H1 (cell line): ENCODE measurements around the gene RAET1G. TPM values are rescaled to one million over a fixed set of nuclear protein-coding genes. Genes with fewer than 3 reads are reported as not detected.

ENCODE experiments used
- CTCF ChIA-PET: fragments of 300-600 bp; sonication (Branson Sonifier 250); formaldehyde crosslinking; loops from one replicate; lab custom pipeline; 2021; ENCODE audit not compliant: partially characterized antibody; lab: Charles Lee
- POLR2A ChIA-PET: fragments of 300-600 bp; sonication (Branson Sonifier 250); formaldehyde crosslinking; loops from one replicate; lab custom pipeline; 2021; ENCODE audit warnings: inconsistent platforms; ENCODE audit not compliant: partially characterized antibody; lab: Charles Lee
- DNase-seq, 2 experiments: peaks; one replicate each; pipeline versions ENCODE4 v3.0.0 to v3.0.0-alpha.2; 2010 to 2022; ENCODE audit warnings: low spot score in 2 of 2, low read depth in 1 of 2, mixed read lengths in 1 of 2
- FAIRE-seq: peaks from 2 replicates; lab custom pipeline; 2011; peaks lifted over from hg19 to GRCh38; lab: Jason Lieb, UNC
- H2AFZ ChIP-seq: 2 replicates; pipeline ENCODE4 v1.8.1; 2012; ENCODE audit warnings: low read length, inconsistent platforms
- H2AK5ac ChIP-seq: 2 replicates; pipeline ENCODE4 v1.6.1; 2013; ENCODE audit warnings: low read depth, low read length
- H2BK120ac ChIP-seq: replicated peaks from 2 replicates; pipeline ENCODE3; 2013; ENCODE audit warnings: low read depth, low read length, inconsistent platforms
- H2BK12ac ChIP-seq: 2 replicates; pipeline ENCODE4 v1.6.1; 2013; ENCODE audit warnings: low read depth, low read length
- H2BK15ac ChIP-seq: 2 replicates; pipeline ENCODE4 v1.6.1; 2013; ENCODE audit warnings: low read length
- H2BK20ac ChIP-seq: 2 replicates; pipeline ENCODE4 v1.6.1; 2013; ENCODE audit warnings: low read length
- H2BK5ac ChIP-seq: 2 replicates; pipeline ENCODE4 v1.6.1; 2013; ENCODE audit warnings: low read depth, low read length
- H3K14ac ChIP-seq: 2 replicates; pipeline ENCODE4 v1.6.1; 2013; ENCODE audit warnings: inconsistent platforms; ENCODE audit not compliant: insufficient read length
- H3K18ac ChIP-seq: 2 replicates; pipeline ENCODE4 v1.6.1; 2013; ENCODE audit warnings: low read length; ENCODE audit errors: extremely low read depth
- H3K23ac ChIP-seq: 2 replicates; pipeline ENCODE4 v1.6.1; 2013; ENCODE audit warnings: inconsistent platforms; ENCODE audit not compliant: insufficient read length
- H3K23me2 ChIP-seq: 2 replicates; pipeline ENCODE4 v1.6.1; 2013; ENCODE audit warnings: low read depth, low read length
- H3K27ac ChIP-seq: 2 replicates; pipeline ENCODE4 v1.6.1; 2011; ENCODE audit warnings: low read depth, low read length, inconsistent platforms
- H3K27me3 ChIP-seq, 4 experiments: replicated peaks in 1 of 4; 1 replicate in 1 of 4; 2 replicates in 3 of 4; pipeline versions ENCODE4 v1.6.1 to v1.8.1; 2011 to 2013; ENCODE audit warnings: low read length in 3 of 4, mild to moderate bottlenecking in 3 of 4, inconsistent platforms in 2 of 4, mixed read lengths in 2 of 4, moderate library complexity in 1 of 4; ENCODE audit not compliant: control insufficient read depth in 3 of 4, insufficient read depth in 3 of 4; ENCODE audit errors: extremely low read depth in 1 of 4
- H3K36me3 ChIP-seq, 4 experiments: 2 replicates each; pipeline versions ENCODE4 v1.6.1 to v1.8.1; 2011 to 2013; ENCODE audit warnings: mild to moderate bottlenecking in 4 of 4, low read length in 3 of 4, moderate library complexity in 2 of 4, control low read depth in 1 of 4, inconsistent platforms in 1 of 4; ENCODE audit not compliant: insufficient read depth in 4 of 4, control insufficient read depth in 2 of 4
- H3K4ac ChIP-seq: replicated peaks from 2 replicates; pipeline ENCODE3; 2013; ENCODE audit warnings: low read length, low read depth, mixed read lengths, inconsistent platforms; ENCODE audit not compliant: insufficient read length
- H3K4me1 ChIP-seq, 4 experiments: replicated peaks in 1 of 4; 1 replicate in 1 of 4; 2 replicates in 3 of 4; pipeline versions ENCODE4 v1.6.1 to v1.8.1; 2011 to 2013; ENCODE audit warnings: low read length in 3 of 4, inconsistent platforms in 2 of 4, mixed read lengths in 1 of 4; ENCODE audit not compliant: insufficient read depth in 4 of 4, control insufficient read depth in 3 of 4
- H3K4me2 ChIP-seq, 2 experiments: 2 replicates each; pipeline versions ENCODE4 v1.6.1 to v1.8.1; 2011 to 2013; ENCODE audit warnings: low read depth in 2 of 2, low read length in 2 of 2, control low read depth in 1 of 2, inconsistent platforms in 1 of 2, mild to moderate bottlenecking in 1 of 2; ENCODE audit not compliant: insufficient read depth in 1 of 2
- H3K4me3 ChIP-seq, 4 experiments: fragments of 200-600, 300-600 bp in 1 of 4; sonication (generic), shearing (Covaris generic), sonication (Bioruptor Twin) in 1 of 4; 2 replicates each; pipeline versions ENCODE4 v1.5.1 to v1.8.1; 2011 to 2016; ENCODE audit warnings: low read length in 4 of 4, low read depth in 3 of 4, control low read depth in 2 of 4, inconsistent platforms in 2 of 4, mild to moderate bottlenecking in 2 of 4, mixed read lengths in 1 of 4, moderate library complexity in 1 of 4; ENCODE audit not compliant: insufficient read depth in 2 of 4; ENCODE audit errors: extremely low read depth in 1 of 4
- H3K56ac ChIP-seq: replicated peaks from 2 replicates; pipeline ENCODE3; 2013; ENCODE audit warnings: low read depth, mild to moderate bottlenecking, mixed read lengths, low read length, inconsistent platforms; ENCODE audit not compliant: insufficient read length
- H3K79me1 ChIP-seq: 2 replicates; pipeline ENCODE4 v1.6.1; 2013; ENCODE audit warnings: low read depth, low read length, control low read depth
- H3K79me2 ChIP-seq, 2 experiments: 2 replicates each; pipeline versions ENCODE4 v1.6.1 to v1.8.1; 2012 to 2013; ENCODE audit warnings: low read length in 2 of 2, mild to moderate bottlenecking in 2 of 2, inconsistent platforms in 1 of 2; ENCODE audit not compliant: insufficient read depth in 2 of 2, control insufficient read depth in 1 of 2
- H3K9ac ChIP-seq, 4 experiments: replicated peaks in 1 of 4; 1 replicate in 1 of 4; 2 replicates in 3 of 4; pipeline versions ENCODE4 v1.6.1 to v1.8.1; 2011 to 2013; ENCODE audit warnings: low read depth in 3 of 4, low read length in 3 of 4, control low read depth in 2 of 4, mild to moderate bottlenecking in 2 of 4, moderate library complexity in 2 of 4, inconsistent platforms in 1 of 4; ENCODE audit errors: extremely low read depth in 1 of 4
- H3K9me3 ChIP-seq, 2 experiments: 2 replicates each; pipeline versions ENCODE4 v1.6.1 to v1.8.1; 2012 to 2013; ENCODE audit warnings: mild to moderate bottlenecking in 2 of 2, moderate library complexity in 2 of 2, control low read depth in 1 of 2, inconsistent platforms in 1 of 2, low read depth in 1 of 2, low read length in 1 of 2, mixed read lengths in 1 of 2; ENCODE audit not compliant: insufficient read depth in 2 of 2
- H4K20me1 ChIP-seq, 2 experiments: replicated peaks in 1 of 2; 2 replicates each; pipeline versions ENCODE3 to v1.8.1; 2011 to 2013; ENCODE audit warnings: inconsistent platforms in 2 of 2, low read length in 2 of 2, mild to moderate bottlenecking in 1 of 2; ENCODE audit not compliant: insufficient read depth in 2 of 2, control insufficient read depth in 1 of 2
- H4K5ac ChIP-seq: 2 replicates; pipeline ENCODE4 v1.6.1; 2013; ENCODE audit warnings: low read length, low read depth, mixed read lengths, inconsistent platforms; ENCODE audit not compliant: insufficient read length
- H4K8ac ChIP-seq: 2 replicates; pipeline ENCODE4 v1.8.0; 2013; ENCODE audit warnings: mild to moderate bottlenecking, moderate library complexity, low read length, inconsistent platforms; ENCODE audit not compliant: insufficient read depth; ENCODE audit errors: extremely low read depth
- H4K91ac ChIP-seq: replicated peaks from 2 replicates; pipeline ENCODE3; 2013; ENCODE audit warnings: low read length, mixed read lengths, inconsistent platforms; ENCODE audit not compliant: insufficient read length
- WGBS, 2 experiments: shearing (Covaris generic) in 1 of 2; methylation state at CpG; one replicate each; pipeline versions ENCODE4 v1.1.6 to v1.1.7; 2013 to 2015; ENCODE audit warnings: low lambda C conversion rate in 2 of 2, mixed read lengths in 2 of 2, inconsistent platforms in 1 of 2, low coverage in 1 of 2, missing lambda C conversion rate in 1 of 2; ENCODE audit not compliant: insufficient replicate concordance in 2 of 2, insufficient coverage in 1 of 2, insufficient read length in 1 of 2; ENCODE audit errors: extremely low coverage in 1 of 2, missing lambda C conversion rate in 1 of 2; 5-methylcytosine and 5-hydroxymethylcytosine counted together
- polyA plus RNA-seq, 7 experiments: library from polyadenylated mRNA; depleted of rRNA in 3 of 7; stranded (reverse) in 5 of 7; unstranded in 2 of 7; fragments of >200 nt in 5 of 7; fragments of 200-250 nt in 2 of 7; gene quantifications; 1 replicate in 5 of 7; 2 replicates in 1 of 7; 4 replicates in 1 of 7; pipeline versions ENCODE4 v1.2.1 to v1.2.3, GENCODE V29; 2011 to 2013; ENCODE audit warnings: missing spikeins in 2 of 7, mixed read lengths in 2 of 7
- total RNA-seq: library from RNA; stranded (reverse); fragmentation: NEBNext Ultra II Directional; extraction: Animal tissue kit (Norgen Biotek cat#: 25700); gene quantifications from 2 replicates; pipeline ENCODE4 v1.2.1, GENCODE V29; 2021
- TF ChIP-seq, protein P1 (sequence below): IDR thresholded peaks from 2 replicates; pipeline ENCODE4 v1.6.1; 2012; ENCODE audit warnings: low read length, inconsistent platforms
- TF ChIP-seq, protein P2 (sequence below): IDR thresholded peaks from 2 replicates; pipeline ENCODE4 v1.6.1; 2011; ENCODE audit warnings: low read depth, mild to moderate bottlenecking, low read length; ENCODE audit not compliant: insufficient read depth

RAET1G gene
- total and polyA plus RNA-seq, 2 of the 8 experiments (the other 6 are each of a cell fraction or from before 2014, with no cell fraction given) = 0.08 TPM; not detected in 1

DNA sequence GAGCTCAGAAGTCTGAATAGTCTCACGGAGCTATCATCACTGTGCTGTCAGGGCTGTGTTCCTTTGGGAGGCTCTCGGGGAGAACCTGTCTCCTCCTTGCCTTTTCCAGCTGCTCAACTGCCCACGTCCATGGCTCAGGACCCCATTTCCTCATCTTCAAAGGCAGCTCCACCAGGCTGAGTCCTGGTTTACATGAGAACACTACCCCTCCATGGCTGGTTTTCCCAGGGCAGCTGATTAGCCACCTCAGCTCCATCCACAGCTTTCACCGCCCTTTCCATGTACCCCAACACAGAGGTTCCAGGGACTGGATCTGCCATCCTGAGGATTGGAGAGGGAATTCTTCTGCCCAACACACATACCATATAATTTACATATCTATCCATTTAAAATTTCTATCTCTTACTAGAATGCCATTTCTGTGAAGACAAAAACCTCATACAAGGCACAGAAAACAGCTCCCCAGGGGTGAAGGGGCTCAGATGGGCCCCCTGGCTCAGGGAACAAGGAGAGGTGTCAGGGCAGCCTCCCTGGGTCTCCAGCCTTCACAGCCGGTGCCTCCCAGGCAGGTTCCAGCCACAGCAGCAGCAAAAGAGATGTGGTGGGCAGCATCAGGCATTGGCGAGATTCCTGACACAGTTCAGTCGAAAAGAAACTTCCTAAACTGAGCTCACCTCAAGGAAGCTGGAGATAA lies 22.8 kb downstream of the RAET1G start:
- WGBS, 2 experiments = 71% methylated on average over 7 of the region's 7 CpGs; no CpG with 5 or more reads in 1 of the 2 experiments
- no peak overlapping the region for H3K18ac ChIP-seq
- no peak overlapping the region for H3K23ac ChIP-seq
- no peak overlapping the region for H3K9ac ChIP-seq
- no peak overlapping the region for H2BK12ac ChIP-seq
- H3K79me1 ChIP-seq = no peaks in the 10 kb centered on the region
- H3K27ac ChIP-seq = no peak overlapping the region
- no peak overlapping the region for H2BK5ac ChIP-seq
- H3K14ac ChIP-seq = no peak overlapping the region
- H3K4me1 ChIP-seq = peaks cover 0 to 4% (median 0%) of the 10 kb centered on the region in 4 experiments; a peak in 1 of 7 replicates
- H3K36me3 ChIP-seq = no peaks in the 10 kb centered on the region
- no peak overlapping the region for H3K4me2 ChIP-seq
- no peaks in the 10 kb centered on the region for H3K79me2 ChIP-seq
- DNase-seq (no peak), FAIRE-seq (no peak)
- no peak overlapping the region for H2BK120ac ChIP-seq
- H3K56ac ChIP-seq = no peak overlapping the region
- H3K9me3 ChIP-seq = no peaks in the 10 kb centered on the region
- no peak overlapping the region for H2AFZ ChIP-seq
- no peak overlapping the region for H2AK5ac ChIP-seq
- ChIA-PET CTCF (interaction anchor here (1.1 to 3.1 kb wide), 7 partner anchors 11 to 65 kb away, joined by 3 to 13 read pairs (median 4); no protein-coding TSS in a partner anchor), POLR2A (interaction anchor here (0.6 kb wide), 2 partner anchors 54 to 338 kb away, joined by 3 read pairs; no protein-coding TSS in a partner anchor)
- H3K23me2 ChIP-seq = no peaks in the 10 kb centered on the region
- no peak overlapping the region for H2BK15ac ChIP-seq
- H4K5ac ChIP-seq = no peak overlapping the region
- H2BK20ac ChIP-seq = no peak overlapping the region
- H3K4ac ChIP-seq = no peak overlapping the region
- no peaks in the 10 kb centered on the region for H4K20me1 ChIP-seq
- no peak overlapping the region for H4K8ac ChIP-seq
- H4K91ac ChIP-seq = no peak overlapping the region
- no peak overlapping the region for H3K4me3 ChIP-seq
- no peaks in the 10 kb centered on the region for H3K27me3 ChIP-seq
- TF ChIP-seq, protein P1, sequence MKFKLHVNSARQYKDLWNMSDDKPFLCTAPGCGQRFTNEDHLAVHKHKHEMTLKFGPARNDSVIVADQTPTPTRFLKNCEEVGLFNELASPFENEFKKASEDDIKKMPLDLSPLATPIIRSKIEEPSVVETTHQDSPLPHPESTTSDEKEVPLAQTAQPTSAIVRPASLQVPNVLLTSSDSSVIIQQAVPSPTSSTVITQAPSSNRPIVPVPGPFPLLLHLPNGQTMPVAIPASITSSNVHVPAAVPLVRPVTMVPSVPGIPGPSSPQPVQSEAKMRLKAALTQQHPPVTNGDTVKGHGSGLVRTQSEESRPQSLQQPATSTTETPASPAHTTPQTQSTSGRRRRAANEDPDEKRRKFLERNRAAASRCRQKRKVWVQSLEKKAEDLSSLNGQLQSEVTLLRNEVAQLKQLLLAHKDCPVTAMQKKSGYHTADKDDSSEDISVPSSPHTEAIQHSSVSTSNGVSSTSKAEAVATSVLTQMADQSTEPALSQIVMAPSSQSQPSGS = no peak
- TF ChIP-seq, protein P2, sequence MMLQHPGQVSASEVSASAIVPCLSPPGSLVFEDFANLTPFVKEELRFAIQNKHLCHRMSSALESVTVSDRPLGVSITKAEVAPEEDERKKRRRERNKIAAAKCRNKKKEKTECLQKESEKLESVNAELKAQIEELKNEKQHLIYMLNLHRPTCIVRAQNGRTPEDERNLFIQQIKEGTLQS = no peak
